ENCODE results near the gene PROSER3.
"Not testable (repeated sequence)": the region's sequence is repeated elsewhere in the genome, so short reads cannot be mapped to it uniquely, and the experiment has no call there.

The PROSER3 gene

DNA sequence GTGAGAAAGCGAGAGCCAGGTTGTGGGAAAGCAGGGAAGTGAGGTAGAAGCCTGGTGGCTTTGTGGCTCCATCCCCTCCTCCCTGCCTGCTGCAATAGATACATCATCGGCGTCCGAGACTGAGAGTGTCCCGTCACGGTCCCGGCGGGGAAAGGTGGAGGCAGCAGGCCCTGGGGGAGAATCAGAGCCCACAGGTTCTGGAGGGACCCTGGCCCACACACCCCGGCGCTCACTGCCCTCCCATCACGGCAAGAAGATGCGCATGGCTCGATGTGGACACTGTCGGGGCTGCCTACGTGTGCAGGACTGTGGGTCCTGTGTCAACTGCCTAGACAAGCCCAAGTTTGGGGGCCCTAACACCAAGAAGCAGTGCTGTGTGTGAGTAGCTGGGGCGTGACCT is 35.1 kb upstream of the PROSER3 start:
- no peak for DNase-seq (ENCODE audit: low spot score)

- no peak for DNase-seq (ENCODE audit: low spot score)
Observed at GRCh38 chr19:35723671-35724070, 34.3 kb upstream of the PROSER3 start.

DNA sequence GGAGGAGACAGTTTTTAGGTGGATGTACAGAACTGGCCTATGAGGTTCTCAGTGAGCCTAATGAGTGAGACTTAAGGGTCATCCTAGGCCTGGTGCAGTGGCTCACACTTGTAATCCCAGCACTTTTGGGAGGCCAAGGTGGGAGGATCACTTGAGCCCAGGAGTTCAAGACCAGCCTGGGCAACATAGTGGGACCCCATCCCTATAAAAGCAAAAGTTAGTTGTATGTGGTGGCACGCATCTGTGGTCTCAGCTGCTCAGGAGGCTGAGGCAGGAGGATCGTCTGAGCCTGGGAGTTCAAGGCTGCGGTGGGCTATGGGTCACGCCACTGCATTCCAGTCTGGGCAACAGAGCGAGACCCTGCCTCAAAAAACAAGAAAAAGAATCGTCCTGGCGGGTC is 33.8 kb upstream of the PROSER3 start:
- not testable (repeated sequence) for DNase-seq (ENCODE audit: low spot score)

GRCh38 chr19:35724560-35724959 is 33.4 kb upstream of the PROSER3 start:
- DNase-seq (ENCODE audit: low spot score) = no peak

GRCh38 chr19:35725216-35725861 is 32.6 kb upstream of the PROSER3 start:
- no peak for DNase-seq (ENCODE audit: low spot score)

GRCh38 chr19:35727053-35727955 is 30.7 kb upstream of the PROSER3 start:
- no peak for DNase-seq (ENCODE audit: low spot score)

- no peak for DNase-seq (ENCODE audit: low spot score)
Observed at GRCh38 chr19:35727956-35728706, 29.8 kb upstream of the PROSER3 start.

DNA sequence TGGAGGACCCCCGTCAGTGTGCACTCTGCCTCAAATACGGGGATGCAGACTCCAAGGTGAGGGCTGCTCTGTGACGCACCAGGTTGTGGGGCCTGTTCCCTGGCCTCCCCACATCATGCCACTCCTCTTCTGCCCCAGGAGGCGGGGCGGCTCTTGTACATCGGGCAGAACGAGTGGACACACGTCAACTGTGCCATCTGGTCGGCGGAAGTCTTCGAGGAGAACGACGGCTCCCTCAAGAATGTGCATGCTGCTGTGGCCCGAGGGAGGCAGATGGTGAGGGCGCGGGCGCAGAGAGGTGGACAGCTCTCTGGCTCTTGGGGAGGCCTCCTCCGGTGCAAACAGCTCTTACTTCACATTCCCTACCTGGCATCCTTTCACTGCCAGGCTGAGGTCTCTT is 29.0 kb upstream of the PROSER3 start:
- DNase-seq (ENCODE audit: low spot score) = no peak

- DNase-seq (ENCODE audit: low spot score) = no peak
Observed at GRCh38 chr19:35729763-35730162, 28.2 kb upstream of the PROSER3 start.

DNA sequence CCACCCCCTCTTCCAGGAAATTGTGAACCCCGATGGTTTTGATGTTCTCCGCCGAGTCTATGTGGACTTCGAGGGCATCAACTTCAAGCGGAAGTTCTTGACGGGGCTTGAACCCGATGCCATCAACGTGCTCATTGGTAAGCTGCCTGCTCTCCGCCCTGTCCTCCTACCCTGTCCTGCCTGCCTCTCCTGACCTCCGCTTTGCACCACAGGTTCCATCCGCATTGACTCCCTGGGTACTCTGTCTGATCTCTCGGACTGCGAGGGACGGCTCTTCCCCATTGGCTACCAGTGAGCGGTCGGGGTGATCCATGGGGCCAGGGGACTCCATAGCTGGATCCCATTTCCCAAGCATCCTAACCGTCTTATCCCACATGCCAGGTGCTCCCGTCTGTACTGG is 27.6 kb upstream of the PROSER3 start:
- no peak for DNase-seq (ENCODE audit: low spot score)

DNA sequence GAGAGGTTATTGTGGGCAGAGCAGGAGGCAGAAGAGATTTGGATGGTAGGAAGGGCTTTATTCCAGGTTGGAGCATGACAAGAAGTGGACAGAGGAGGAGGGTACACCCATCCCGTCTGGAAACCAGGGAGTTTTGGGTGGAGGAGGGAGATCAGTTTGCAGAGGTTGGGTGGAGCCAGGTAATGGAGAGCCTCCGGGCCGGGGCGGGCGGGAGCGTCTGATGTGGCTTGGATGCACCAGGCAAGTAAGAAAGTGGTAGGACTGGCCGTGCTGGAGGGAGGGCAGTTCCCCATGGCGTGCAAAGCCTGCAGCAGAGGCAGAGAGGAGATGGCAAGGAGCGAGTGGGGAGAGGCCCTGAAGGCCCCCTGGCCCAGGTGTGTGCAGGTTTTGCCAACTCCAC is 26.6 kb upstream of the PROSER3 start:
- no peak for DNase-seq (ENCODE audit: low spot score)

- DNase-seq (ENCODE audit: low spot score) = no peak
Observed at GRCh38 chr19:35731779-35732405, 26.1 kb upstream of the PROSER3 start.

DNA sequence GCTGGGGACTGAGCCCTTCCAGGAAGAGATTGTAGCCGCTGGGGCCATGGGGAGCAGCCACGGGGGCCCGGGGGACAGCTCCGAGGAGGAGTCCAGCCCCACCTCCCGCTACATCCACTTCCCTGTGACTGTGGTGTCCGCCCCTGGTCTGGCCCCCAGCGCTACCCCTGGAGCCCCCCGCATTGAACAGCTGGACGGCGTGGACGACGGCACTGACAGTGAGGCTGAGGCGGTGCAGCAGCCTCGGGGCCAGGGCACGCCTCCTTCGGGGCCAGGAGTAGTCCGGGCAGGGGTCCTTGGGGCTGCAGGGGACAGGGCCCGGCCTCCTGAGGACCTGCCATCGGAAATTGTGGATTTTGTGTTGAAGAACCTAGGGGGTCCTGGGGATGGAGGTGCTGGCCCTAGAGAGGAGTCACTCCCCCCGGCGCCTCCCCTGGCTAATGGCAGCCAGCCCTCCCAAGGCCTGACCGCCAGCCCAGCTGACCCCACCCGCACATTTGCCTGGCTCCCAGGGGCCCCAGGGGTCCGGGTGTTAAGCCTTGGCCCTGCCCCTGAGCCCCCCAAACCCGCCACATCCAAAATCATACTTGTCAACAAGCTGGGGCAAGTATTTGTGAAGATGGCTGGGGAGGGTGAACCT is 25.3 kb upstream of the PROSER3 start:
- no peak for DNase-seq (ENCODE audit: low spot score)

DNA sequence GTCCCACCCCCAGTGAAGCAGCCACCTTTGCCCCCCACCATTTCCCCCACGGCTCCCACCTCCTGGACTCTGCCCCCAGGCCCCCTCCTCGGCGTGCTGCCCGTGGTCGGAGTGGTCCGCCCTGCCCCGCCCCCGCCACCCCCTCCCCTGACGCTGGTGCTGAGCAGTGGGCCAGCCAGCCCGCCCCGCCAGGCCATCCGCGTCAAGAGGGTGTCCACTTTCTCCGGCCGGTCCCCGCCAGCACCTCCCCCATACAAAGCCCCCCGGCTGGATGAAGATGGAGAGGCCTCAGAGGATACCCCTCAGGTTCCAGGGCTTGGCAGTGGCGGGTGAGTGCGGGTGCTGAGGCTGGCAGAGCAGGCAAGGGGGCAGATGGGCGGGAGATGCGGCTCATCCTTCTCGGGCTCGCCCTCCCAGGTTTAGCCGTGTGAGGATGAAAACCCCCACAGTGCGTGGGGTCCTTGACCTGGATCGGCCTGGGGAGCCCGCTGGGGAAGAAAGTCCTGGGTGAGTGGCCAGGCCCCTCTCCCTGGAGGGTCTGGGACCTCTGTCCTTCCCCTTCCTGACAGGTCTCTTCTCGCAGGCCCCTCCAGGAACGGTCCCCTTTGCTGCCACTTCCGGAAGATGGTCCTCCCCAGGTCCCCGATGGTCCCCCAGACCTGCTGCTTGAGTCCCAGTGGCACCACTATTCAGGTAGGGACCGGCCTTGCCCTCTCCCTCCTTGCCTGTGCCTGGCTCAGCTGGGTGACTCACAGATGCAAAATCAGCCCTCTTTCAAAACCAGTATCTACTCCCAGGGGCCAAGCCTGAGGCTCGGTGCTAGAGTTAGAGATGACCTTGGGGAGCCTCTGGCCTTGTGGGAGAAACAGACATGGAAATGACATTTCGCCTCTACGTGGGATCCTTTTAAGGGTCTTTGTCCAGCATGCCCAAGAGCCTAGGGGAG is 24.5 kb upstream of the PROSER3 start:
- no peak for DNase-seq (ENCODE audit: low spot score)

- no peak for DNase-seq (ENCODE audit: low spot score)
Observed at GRCh38 chr19:35734273-35734672, 23.7 kb upstream of the PROSER3 start.

DNA sequence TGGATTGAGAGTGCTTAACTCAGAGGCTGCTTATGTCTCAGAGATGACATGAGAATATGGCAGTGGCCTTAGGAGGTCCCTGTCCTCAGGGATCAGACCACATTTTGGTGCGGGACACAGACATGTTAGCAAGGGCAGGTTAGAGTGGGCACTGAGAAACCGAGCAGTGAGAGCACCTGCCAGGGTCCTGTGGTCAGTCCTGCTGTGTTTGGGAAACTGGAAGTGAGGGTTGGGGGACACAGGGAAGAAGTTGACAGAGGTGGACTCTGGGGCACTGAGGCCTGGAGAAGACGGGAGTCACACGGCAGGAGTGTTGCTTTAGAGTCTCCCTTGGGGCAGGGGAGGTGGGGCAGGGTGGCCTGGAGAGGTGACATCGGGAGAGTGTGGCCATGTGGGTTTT is 23.1 kb upstream of the PROSER3 start:
- no peak for DNase-seq (ENCODE audit: low spot score)

DNA sequence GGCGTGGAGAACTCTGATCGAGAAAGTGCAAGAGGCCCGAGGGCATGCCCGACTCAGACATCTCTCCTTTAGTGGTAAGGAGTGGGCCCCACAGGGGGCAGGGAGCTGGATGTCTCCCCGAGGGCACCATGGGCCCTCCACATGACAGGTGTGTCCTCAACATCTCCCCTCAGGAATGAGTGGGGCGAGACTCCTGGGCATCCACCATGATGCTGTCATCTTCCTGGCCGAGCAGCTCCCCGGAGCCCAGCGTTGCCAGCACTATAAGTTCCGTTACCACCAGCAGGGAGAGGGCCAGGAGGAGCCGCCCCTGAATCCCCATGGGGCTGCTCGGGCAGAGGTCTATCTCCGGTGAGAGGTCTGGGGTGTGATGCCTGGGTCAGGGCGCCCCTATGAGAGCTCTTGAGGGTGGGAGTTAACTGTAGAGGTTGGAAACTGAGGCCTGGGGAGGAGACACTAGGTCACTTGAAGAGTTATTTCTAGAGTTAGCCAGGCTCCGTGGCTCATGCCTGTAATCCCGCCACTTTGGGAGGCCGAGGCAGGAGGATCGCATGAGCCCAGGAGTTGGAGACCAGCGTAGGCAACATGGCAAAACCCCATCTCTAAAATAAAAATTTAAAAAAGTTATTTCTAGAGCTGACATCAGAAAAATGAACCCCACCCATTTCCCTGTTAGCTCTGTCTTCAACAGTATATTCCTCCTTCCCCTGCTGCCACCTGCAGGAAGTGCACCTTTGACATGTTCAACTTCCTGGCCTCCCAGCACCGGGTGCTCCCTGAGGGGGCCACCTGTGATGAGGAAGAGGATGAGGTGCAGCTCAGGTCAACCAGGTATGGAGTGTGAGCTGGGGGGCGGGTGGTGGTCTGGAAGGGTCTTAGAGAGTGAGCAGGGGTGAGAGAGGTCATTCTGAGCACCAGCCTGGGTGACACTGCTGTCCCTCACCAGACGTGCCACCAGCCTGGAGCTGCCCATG is 20.8 kb upstream of the PROSER3 start:
- peak; percentile 18 for DNase-seq (ENCODE audit: low spot score)

GRCh38 chr19:35738021-35738886 is 19.7 kb upstream of the PROSER3 start:
- DNase-seq (ENCODE audit: low spot score) = no peak

DNA sequence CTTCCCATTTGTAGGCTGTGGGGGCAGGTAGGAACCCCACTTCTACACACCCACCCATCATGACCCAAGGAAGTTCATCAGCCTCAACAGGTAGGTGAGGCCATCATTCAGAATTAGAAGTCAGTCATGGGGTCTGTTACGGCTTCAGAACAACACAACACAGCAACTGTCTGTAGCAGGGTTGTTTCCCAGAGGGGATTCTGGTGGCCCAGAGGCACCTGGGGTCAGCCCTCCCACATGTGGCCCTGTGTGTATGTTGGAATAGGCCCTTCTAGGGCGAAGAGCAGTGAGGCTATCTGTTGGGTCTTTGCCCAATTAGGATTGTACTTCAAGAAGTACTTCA is 19.1 kb upstream of the PROSER3 start:
- DNase-seq (ENCODE audit: low spot score) = no peak

All from kidney tubule cell (primary cell).